ENCODE data around the gene ZBTB8OS.
"Not testable (repeated sequence)": the region's sequence is repeated elsewhere in the genome, so short reads cannot be mapped to it uniquely, and the experiment has no call there.

The ZBTB8OS gene

GRCh38 chr1:32647308-32648134 is 2.8 kb downstream of the ZBTB8OS start:
- no peak overlapping the region for H2AFZ ChIP-seq (ENCODE audit: low read depth, low read length)
- H3K4me3 ChIP-seq (ENCODE audit: low read length): no peak overlapping the region
- H3K27me3 ChIP-seq (ENCODE audit: low read depth, low read length): no peaks in the 10 kb centered on the region
- peaks cover 16% of the 10 kb centered on the region for H3K4me1 ChIP-seq (ENCODE audit: low read length)
- H3K4me2 ChIP-seq (ENCODE audit: low read length): peak overlapping the region; percentile 3; the same call in 1 of the 2 replicates
- H3K36me3 ChIP-seq (replicated peaks; ENCODE audit: low read depth, low read length): peaks cover 8% of the 10 kb centered on the region
- H3K27ac ChIP-seq (ENCODE audit: low read length): no peak overlapping the region
- H3K9ac ChIP-seq (ENCODE audit: low read length): no peak overlapping the region
- H3K9me3 ChIP-seq (ENCODE audit: insufficient read depth, low read length): no peaks in the 10 kb centered on the region
- H3K79me2 ChIP-seq (ENCODE audit: low read length): peaks cover 70% of the 10 kb centered on the region
- H4K20me1 ChIP-seq (ENCODE audit: insufficient read depth, low read length): no peaks in the 10 kb centered on the region
- TF ChIP-seq CTCF (IDR thresholded peaks at IDR 0.05; ENCODE audit: low read depth, low read length) (no peak), EZH2phosphoT487 (IDR thresholded peaks at IDR 0.05; ENCODE audit: low read depth) (no peak)

- H3K4me3 ChIP-seq (ENCODE audit: low read length): no peak overlapping the region
- TF ChIP-seq EZH2phosphoT487 (IDR thresholded peaks at IDR 0.05; ENCODE audit: low read depth): no peak
- no peak for TF ChIP-seq CTCF (IDR thresholded peaks at IDR 0.05; ENCODE audit: low read depth, low read length)
- peaks cover 55% of the 10 kb centered on the region for H3K79me2 ChIP-seq (ENCODE audit: low read length)
- no peak overlapping the region for H3K4me2 ChIP-seq (ENCODE audit: low read length)
- H3K36me3 ChIP-seq (replicated peaks; ENCODE audit: low read depth, low read length): no peaks in the 10 kb centered on the region
- no peak overlapping the region for H2AFZ ChIP-seq (ENCODE audit: low read depth, low read length)
- H3K9ac ChIP-seq (ENCODE audit: low read length): no peak overlapping the region
- H3K27ac ChIP-seq (ENCODE audit: low read length): no peak overlapping the region
- H3K4me1 ChIP-seq (ENCODE audit: low read length): peaks cover 10% of the 10 kb centered on the region; the same call in 1 of the 2 replicates
- no peaks in the 10 kb centered on the region for H3K27me3 ChIP-seq (ENCODE audit: low read depth, low read length)
- H3K9me3 ChIP-seq (ENCODE audit: insufficient read depth, low read length): no peaks in the 10 kb centered on the region
- no peaks in the 10 kb centered on the region for H4K20me1 ChIP-seq (ENCODE audit: insufficient read depth, low read length)
Observed at GRCh38 chr1:32644426-32644825, 5.9 kb downstream of the ZBTB8OS start.

GRCh38 chr1:32642292-32642827 is 8.0 kb downstream of the ZBTB8OS start:
- not testable (repeated sequence) for H3K36me3 ChIP-seq (replicated peaks; ENCODE audit: low read depth, low read length); H3K27ac ChIP-seq (ENCODE audit: low read length); H3K9me3 ChIP-seq (ENCODE audit: insufficient read depth, low read length); H3K27me3 ChIP-seq (ENCODE audit: low read depth, low read length); H2AFZ ChIP-seq (ENCODE audit: low read depth, low read length); H3K4me1 ChIP-seq (ENCODE audit: low read length); H3K9ac ChIP-seq (ENCODE audit: low read length); H3K4me3 ChIP-seq (ENCODE audit: low read length); H3K4me2 ChIP-seq (ENCODE audit: low read length); H4K20me1 ChIP-seq (ENCODE audit: insufficient read depth, low read length)
- peaks cover 39% of the 10 kb centered on the region for H3K79me2 ChIP-seq (ENCODE audit: low read length)

- H3K4me1 ChIP-seq (ENCODE audit: low read length): no peaks in the 10 kb centered on the region
- no peaks in the 10 kb centered on the region for H3K9me3 ChIP-seq (ENCODE audit: insufficient read depth, low read length)
- no peak overlapping the region for H3K27ac ChIP-seq (ENCODE audit: low read length)
- H3K36me3 ChIP-seq (replicated peaks; ENCODE audit: low read depth, low read length): no peaks in the 10 kb centered on the region
- H4K20me1 ChIP-seq (ENCODE audit: insufficient read depth, low read length): no peaks in the 10 kb centered on the region
- no peak overlapping the region for H2AFZ ChIP-seq (ENCODE audit: low read depth, low read length)
- H3K4me2 ChIP-seq (ENCODE audit: low read length): no peak overlapping the region
- H3K9ac ChIP-seq (ENCODE audit: low read length): no peak overlapping the region
- no peaks in the 10 kb centered on the region for H3K27me3 ChIP-seq (ENCODE audit: low read depth, low read length)
- TF ChIP-seq CTCF (IDR thresholded peaks at IDR 0.05; ENCODE audit: low read depth, low read length) (no peak), EZH2phosphoT487 (IDR thresholded peaks at IDR 0.05; ENCODE audit: low read depth) (no peak)
- H3K79me2 ChIP-seq (ENCODE audit: low read length): peaks cover 37% of the 10 kb centered on the region
- H3K4me3 ChIP-seq (ENCODE audit: low read length): no peak overlapping the region
Observed at GRCh38 chr1:32639489-32640075, 10.8 kb downstream of the ZBTB8OS start.

Data from OCI-LY3 (cell line).